Anterior cingulate cortex (tissue), 58 donors: ENCODE data around the gene ACSL3.
"Not testable (repeated sequence)": the region's sequence is repeated elsewhere in the genome, so short reads cannot be mapped to it uniquely, and the experiment has no call there.

ENCODE experiments used
- DNase-seq, 58 donors: peaks; one replicate each; lab custom pipeline; 2025; lab: John Stamatoyannopoulos, UW

The ACSL3 gene

GRCh38 chr2:222848862-222849261 lies 12.0 kb upstream of the ACSL3 start:
- no peak for DNase-seq

GRCh38 chr2:222851956-222852617 lies 8.7 kb upstream of the ACSL3 start:
- DNase-seq = no peak

- DNase-seq = no peak
Measured at GRCh38 chr2:222854773-222855700, 5.8 kb upstream of the ACSL3 start.

GRCh38 chr2:222859786-222860612 lies 837 bp upstream of the ACSL3 start:
- peak in 4 of 58 donors; percentile 2 to 7 (median 5) for DNase-seq

GRCh38 chr2:222861411-222862105 lies 722 bp downstream of the ACSL3 start:
- DNase-seq = peak in 34 of 58 donors; percentile 4 to 65 (median 38)

GRCh38 chr2:222862106-222862908 lies 1.5 kb downstream of the ACSL3 start:
- DNase-seq = peak in 27 of 58 donors; percentile 3 to 70 (median 19)

- no peak for DNase-seq
Measured at GRCh38 chr2:222862909-222863544, 2.2 kb downstream of the ACSL3 start.

- no peak for DNase-seq
Measured at GRCh38 chr2:222864296-222864695, 3.5 kb downstream of the ACSL3 start.

GRCh38 chr2:222865301-222865700 lies 4.5 kb downstream of the ACSL3 start:
- no peak for DNase-seq

GRCh38 chr2:222866358-222866960 lies 5.6 kb downstream of the ACSL3 start:
- DNase-seq = peak in 1 of 58 donors; percentile 3

- DNase-seq = not testable (repeated sequence)
Measured at GRCh38 chr2:222868560-222869251, 7.9 kb downstream of the ACSL3 start.

- DNase-seq = no peak
Measured at GRCh38 chr2:222869252-222869560, 8.4 kb downstream of the ACSL3 start.

GRCh38 chr2:222871291-222871690 lies 10.5 kb downstream of the ACSL3 start:
- no peak for DNase-seq

- DNase-seq = no peak
Measured at GRCh38 chr2:222872551-222872950, 11.7 kb downstream of the ACSL3 start.

- no peak for DNase-seq
Measured at GRCh38 chr2:222875482-222875881, 14.6 kb downstream of the ACSL3 start.

- no peak for DNase-seq
Measured at GRCh38 chr2:222876947-222877346, 16.1 kb downstream of the ACSL3 start.

- no peak for DNase-seq
Measured at GRCh38 chr2:222877556-222878300, 16.9 kb downstream of the ACSL3 start.
